Cortex of kidney (tissue), 1 donor: ENCODE measurements around the gene SLC11A2.
"Not testable (repeated sequence)": the region's sequence is repeated elsewhere in the genome, so short reads cannot be mapped to it uniquely, and the experiment has no call there.

ENCODE experiments used
- DNase-seq: peaks from one replicate; lab custom pipeline; 2025; lab: John Stamatoyannopoulos, UW

Gene SLC11A2

GRCh38 chr12:51025338-51025835, 797 bp downstream of the SLC11A2 start:
- DNase-seq = no peak

GRCh38 chr12:51023625-51024382, 2.4 kb downstream of the SLC11A2 start:
- no peak for DNase-seq

GRCh38 chr12:51021694-51022093, 4.5 kb downstream of the SLC11A2 start:
- no peak for DNase-seq

GRCh38 chr12:51020448-51021182, 5.6 kb downstream of the SLC11A2 start:
- no peak for DNase-seq

- DNase-seq = no peak
Observed at GRCh38 chr12:51019927-51020326, 6.3 kb downstream of the SLC11A2 start.

- DNase-seq = no peak
Observed at GRCh38 chr12:51018956-51019355, 7.2 kb downstream of the SLC11A2 start.

GRCh38 chr12:51017452-51017851, 8.7 kb downstream of the SLC11A2 start:
- DNase-seq = no peak

- DNase-seq = not testable (repeated sequence)
Observed at GRCh38 chr12:51014467-51014866, 11.7 kb downstream of the SLC11A2 start.

- DNase-seq = no peak
Observed at GRCh38 chr12:51013441-51013840, 12.7 kb downstream of the SLC11A2 start.

- DNase-seq = no peak
Observed at GRCh38 chr12:51012570-51013236, 13.5 kb downstream of the SLC11A2 start.

GRCh38 chr12:51011955-51012354, 14.2 kb downstream of the SLC11A2 start:
- DNase-seq = no peak

- DNase-seq = no peak
Observed at GRCh38 chr12:51009056-51009440, 17.1 kb downstream of the SLC11A2 start.

- DNase-seq = no peak
Observed at GRCh38 chr12:51008329-51009055, 17.7 kb downstream of the SLC11A2 start.

GRCh38 chr12:51005671-51006070, 20.5 kb downstream of the SLC11A2 start:
- no peak for DNase-seq

- DNase-seq = no peak
Observed at GRCh38 chr12:51005030-51005429, 21.2 kb downstream of the SLC11A2 start.

- DNase-seq = no peak
Observed at GRCh38 chr12:51004504-51004903, 21.7 kb downstream of the SLC11A2 start.

GRCh38 chr12:51001799-51002198, 24.4 kb downstream of the SLC11A2 start:
- no peak for DNase-seq

GRCh38 chr12:51000245-51000644, 25.9 kb downstream of the SLC11A2 start:
- no peak for DNase-seq

- DNase-seq = no peak
Observed at GRCh38 chr12:50999093-50999492, 27.1 kb downstream of the SLC11A2 start.

GRCh38 chr12:50992819-50993218, 33.4 kb downstream of the SLC11A2 start:
- no peak for DNase-seq

GRCh38 chr12:50991291-50991690, 34.9 kb downstream of the SLC11A2 start:
- no peak for DNase-seq

- no peak for DNase-seq
Observed at GRCh38 chr12:50990791-50991190, 35.4 kb downstream of the SLC11A2 start.
